IgD-negative memory B cell (primary cell): ENCODE results near the gene ARHGAP24. TPM values are rescaled to one million over a fixed set of nuclear protein-coding genes. Genes with fewer than 3 reads are reported as not detected.

Experiments used
- H3K27ac Mint-ChIP-seq, 3 donors: one replicate each; pipeline ENCODE4 v1.8.0; 2020 to 2022; ENCODE audit warnings: mild to moderate bottlenecking in 3 of 3, mixed read lengths in 3 of 3, moderate library complexity in 1 of 3
- H3K27me3 Mint-ChIP-seq: one replicate; pipeline ENCODE4 v1.8.0; 2021; ENCODE audit warnings: mixed read lengths
- H3K36me3 Mint-ChIP-seq: one replicate; pipeline ENCODE4 v1.8.0; 2020; ENCODE audit warnings: mild to moderate bottlenecking, mixed read lengths
- H3K4me1 Mint-ChIP-seq, 3 donors: one replicate each; pipeline ENCODE4 v1.8.0; 2020 to 2022; ENCODE audit warnings: mixed read lengths in 3 of 3, mild to moderate bottlenecking in 1 of 3
- H3K4me3 Mint-ChIP-seq, 4 donors: one replicate each; pipeline ENCODE4 v1.8.0; 2020 to 2022; ENCODE audit warnings: mild to moderate bottlenecking in 4 of 4, mixed read lengths in 4 of 4, moderate library complexity in 3 of 4
- H3K9me3 Mint-ChIP-seq, 3 donors: one replicate each; pipeline ENCODE4 v1.8.0; 2020 to 2021; ENCODE audit warnings: mixed read lengths in 3 of 3, mild to moderate bottlenecking in 1 of 3
- polyA plus RNA-seq: library from polyadenylated mRNA; unstranded; fragments of 300-500 nt; fragmentation: Illumina TruSeq; gene quantifications from one replicate; pipeline ENCODE4 v1.2.3, GENCODE V29; 2021

ARHGAP24 gene
- polyA plus RNA-seq, 1 donor from 2014 or later = 93.4 TPM

- Mint-ChIP-seq H3K27ac (no peak overlapping the region), H3K27me3 (no peaks in the 10 kb centered on the region), H3K9me3 (no peaks in the 10 kb centered on the region), H3K4me3 (no peak overlapping the region), H3K36me3 (no peaks in the 10 kb centered on the region), H3K4me1 (peaks cover 3 to 15% (median 11%) of the 10 kb centered on the region in 3 donors)
Measured at GRCh38 chr4:85459736-85460135, 15.2 kb upstream of the ARHGAP24 start.

GRCh38 chr4:85474356-85474755, 594 bp upstream of the ARHGAP24 start:
- Mint-ChIP-seq H3K4me3 (peak overlapping the region; percentile 87 to 100 (median 99)), H3K27ac (peak overlapping the region; percentile 98 to 100 (median 98)), H3K4me1 (peaks cover 38 to 40% (median 38%) of the 10 kb centered on the region in 3 donors), H3K36me3 (no peaks in the 10 kb centered on the region), H3K27me3 (no peaks in the 10 kb centered on the region), H3K9me3 (no peaks in the 10 kb centered on the region)

GRCh38 chr4:85475631-85476233, 782 bp downstream of the ARHGAP24 start:
- H3K4me1 Mint-ChIP-seq = peaks cover 44 to 53% (median 47%) of the 10 kb centered on the region in 3 donors
- no peaks in the 10 kb centered on the region for H3K27me3 Mint-ChIP-seq
- peak overlapping the region; percentile 87 to 100 (median 99) for H3K4me3 Mint-ChIP-seq
- H3K9me3 Mint-ChIP-seq = no peaks in the 10 kb centered on the region
- peak overlapping the region; percentile 64 to 100 (median 98) for H3K27ac Mint-ChIP-seq
- no peaks in the 10 kb centered on the region for H3K36me3 Mint-ChIP-seq

GRCh38 chr4:85476381-85476780, 1.4 kb downstream of the ARHGAP24 start:
- H3K36me3 Mint-ChIP-seq = no peaks in the 10 kb centered on the region
- peaks cover 47 to 56% (median 49%) of the 10 kb centered on the region in 3 donors for H3K4me1 Mint-ChIP-seq
- H3K27ac Mint-ChIP-seq = peak overlapping the region; percentile 67 to 100 (median 87)
- no peaks in the 10 kb centered on the region for H3K9me3 Mint-ChIP-seq
- no peaks in the 10 kb centered on the region for H3K27me3 Mint-ChIP-seq
- peak overlapping the region; percentile 87 to 97 (median 91) for H3K4me3 Mint-ChIP-seq

- H3K27ac Mint-ChIP-seq = peak overlapping the region; percentile 67 to 100 (median 87)
- no peaks in the 10 kb centered on the region for H3K9me3 Mint-ChIP-seq
- H3K36me3 Mint-ChIP-seq = no peaks in the 10 kb centered on the region
- H3K27me3 Mint-ChIP-seq = no peaks in the 10 kb centered on the region
- H3K4me3 Mint-ChIP-seq = peak overlapping the region; percentile 87 to 97 (median 91)
- peaks cover 58 to 65% (median 60%) of the 10 kb centered on the region in 3 donors for H3K4me1 Mint-ChIP-seq
Measured at GRCh38 chr4:85477534-85477933, 2.6 kb downstream of the ARHGAP24 start.

- H3K4me1 Mint-ChIP-seq = peaks cover 62 to 65% (median 62%) of the 10 kb centered on the region in 3 donors
Measured at GRCh38 chr4:85478576-85478975, 3.6 kb downstream of the ARHGAP24 start.

GRCh38 chr4:85482010-85482738, 7.2 kb downstream of the ARHGAP24 start:
- no peaks in the 10 kb centered on the region for H3K9me3 Mint-ChIP-seq
- H3K27me3 Mint-ChIP-seq = no peaks in the 10 kb centered on the region
- H3K4me1 Mint-ChIP-seq = peaks cover 50 to 63% (median 61%) of the 10 kb centered on the region in 3 donors
- peak overlapping the region; percentile 26 to 70 (median 58) for H3K4me3 Mint-ChIP-seq
- H3K36me3 Mint-ChIP-seq = no peaks in the 10 kb centered on the region
- H3K27ac Mint-ChIP-seq = peak overlapping the region; percentile 63 to 87 (median 75)

More at GRCh38 chr4:85478576-85478975, 3.6 kb downstream of the ARHGAP24 start:
- H3K27me3 Mint-ChIP-seq = no peaks in the 10 kb centered on the region
- H3K9me3 Mint-ChIP-seq = no peaks in the 10 kb centered on the region
- peak overlapping the region; percentile 67 to 100 (median 75) for H3K27ac Mint-ChIP-seq
- peak overlapping the region; percentile 71 to 97 (median 91) for H3K4me3 Mint-ChIP-seq
- no peaks in the 10 kb centered on the region for H3K36me3 Mint-ChIP-seq

GRCh38 chr4:85486425-85487086, 11.6 kb downstream of the ARHGAP24 start:
- Mint-ChIP-seq H3K27me3 (no peaks in the 10 kb centered on the region), H3K36me3 (no peaks in the 10 kb centered on the region), H3K27ac (peak overlapping the region in 2 of 3 donors; percentile 62 to 75), H3K4me1 (peaks cover 40 to 55% (median 52%) of the 10 kb centered on the region in 3 donors), H3K9me3 (no peaks in the 10 kb centered on the region), H3K4me3 (peak overlapping the region in 1 of 4 donors; percentile 3)

- H3K27me3 Mint-ChIP-seq = no peaks in the 10 kb centered on the region
- peaks cover 37 to 56% (median 48%) of the 10 kb centered on the region in 3 donors for H3K4me1 Mint-ChIP-seq
- H3K9me3 Mint-ChIP-seq = peaks cover 0 to 4% (median 0%) of the 10 kb centered on the region in 3 donors
- no peak overlapping the region for H3K4me3 Mint-ChIP-seq
- H3K27ac Mint-ChIP-seq = peak overlapping the region; percentile 8 to 60 (median 39)
- H3K36me3 Mint-ChIP-seq = peaks cover 3% of the 10 kb centered on the region
Measured at GRCh38 chr4:85488416-85488815, 13.5 kb downstream of the ARHGAP24 start.

GRCh38 chr4:85489273-85489981, 14.5 kb downstream of the ARHGAP24 start:
- Mint-ChIP-seq H3K9me3 (peaks cover 0 to 4% (median 0%) of the 10 kb centered on the region in 3 donors), H3K4me1 (peaks cover 37 to 63% (median 49%) of the 10 kb centered on the region in 3 donors), H3K36me3 (peaks cover 6% of the 10 kb centered on the region), H3K4me3 (peak overlapping the region in 2 of 4 donors; percentile 20 to 37), H3K27ac (peak overlapping the region; percentile 8 to 71 (median 31)), H3K27me3 (no peaks in the 10 kb centered on the region)

- peaks cover 0 to 4% (median 0%) of the 10 kb centered on the region in 3 donors for H3K9me3 Mint-ChIP-seq
- H3K4me1 Mint-ChIP-seq = peaks cover 44 to 59% (median 53%) of the 10 kb centered on the region in 3 donors
- H3K27ac Mint-ChIP-seq = peak overlapping the region; percentile 30 to 92 (median 40)
- peak overlapping the region in 3 of 4 donors; percentile 5 to 79 (median 35) for H3K4me3 Mint-ChIP-seq
- H3K36me3 Mint-ChIP-seq = peaks cover 6% of the 10 kb centered on the region
- no peaks in the 10 kb centered on the region for H3K27me3 Mint-ChIP-seq
Measured at GRCh38 chr4:85491527-85491926, 16.6 kb downstream of the ARHGAP24 start.

- H3K27ac Mint-ChIP-seq = peak overlapping the region in 2 of 3 donors; percentile 30 to 40
- no peaks in the 10 kb centered on the region for H3K27me3 Mint-ChIP-seq
- peaks cover 6% of the 10 kb centered on the region for H3K36me3 Mint-ChIP-seq
- H3K4me1 Mint-ChIP-seq = peaks cover 49 to 63% (median 59%) of the 10 kb centered on the region in 3 donors
- H3K4me3 Mint-ChIP-seq = peak overlapping the region in 2 of 4 donors; percentile 5 to 39
- peaks cover 0 to 4% (median 0%) of the 10 kb centered on the region in 3 donors for H3K9me3 Mint-ChIP-seq
Measured at GRCh38 chr4:85492336-85492735, 17.4 kb downstream of the ARHGAP24 start.

GRCh38 chr4:85495621-85496020, 20.7 kb downstream of the ARHGAP24 start:
- peak overlapping the region in 3 of 4 donors; percentile 41 to 83 (median 72) for H3K4me3 Mint-ChIP-seq
- H3K4me1 Mint-ChIP-seq = peaks cover 50 to 62% (median 53%) of the 10 kb centered on the region in 3 donors
- no peaks in the 10 kb centered on the region for H3K27me3 Mint-ChIP-seq
- peaks cover 0 to 4% (median 0%) of the 10 kb centered on the region in 3 donors for H3K9me3 Mint-ChIP-seq
- peak overlapping the region; percentile 69 to 97 (median 79) for H3K27ac Mint-ChIP-seq
- H3K36me3 Mint-ChIP-seq = peaks cover 6% of the 10 kb centered on the region
